Activated CD8-positive, alpha-beta memory T cell treated with anti-CD3 and anti-CD28 coated beads, Interleukin-2, amount 50 U/mL, for 48 hours (primary cell): ENCODE results near the gene TSPAN17.
"Not testable (repeated sequence)": the region's sequence is repeated elsewhere in the genome, so short reads cannot be mapped to it uniquely, and the experiment has no call there.

ENCODE experiments used
- DNase-seq: peaks from one replicate; pipeline ENCODE4 v3.0.0-alpha.2; 2020

Gene TSPAN17

GRCh38 chr5:176647030-176647842, at the start of gene TSPAN17:
Gene TSPAN17, plus strand, starts transcription at chr5:176647484. Its CDS starts 132 bp downstream, at chr5:176647616.
- DNase-seq, result peak; percentile 99

- not testable (repeated sequence) for DNase-seq
Measured at GRCh38 chr5:176599749-176600430, 47.4 kb upstream of the TSPAN17 start.

GRCh38 chr5:176601901-176602482, 45.3 kb upstream of the TSPAN17 start:
- DNase-seq, result no peak

GRCh38 chr5:176603091-176603490, 44.2 kb upstream of the TSPAN17 start:
- DNase-seq, result no peak

GRCh38 chr5:176606032-176606431, 41.3 kb upstream of the TSPAN17 start:
- DNase-seq, result no peak

GRCh38 chr5:176606875-176607274, 40.4 kb upstream of the TSPAN17 start:
- no peak for DNase-seq

- no peak for DNase-seq
Measured at GRCh38 chr5:176608142-176608705, 39.1 kb upstream of the TSPAN17 start.

GRCh38 chr5:176608937-176609723, 38.2 kb upstream of the TSPAN17 start:
- no peak for DNase-seq

GRCh38 chr5:176609724-176610434, 37.4 kb upstream of the TSPAN17 start, which contains the start of gene GPRIN1:
Gene GPRIN1, minus strand, starts transcription at chr5:176610156. Its CDS starts 10,322 bp downstream, at chr5:176599834.
- peak; percentile 86 for DNase-seq

- DNase-seq, result no peak
Measured at GRCh38 chr5:176610435-176610773, 36.9 kb upstream of the TSPAN17 start.

- peak; percentile 80 for DNase-seq
Measured at GRCh38 chr5:176611435-176611834, 35.8 kb upstream of the TSPAN17 start.

- no peak for DNase-seq
Measured at GRCh38 chr5:176612008-176612407, 35.3 kb upstream of the TSPAN17 start.

- no peak for DNase-seq
Measured at GRCh38 chr5:176612855-176613254, 34.4 kb upstream of the TSPAN17 start.

GRCh38 chr5:176614805-176615478, 32.3 kb upstream of the TSPAN17 start:
- no peak for DNase-seq

- DNase-seq, result no peak
Measured at GRCh38 chr5:176616511-176616910, 30.8 kb upstream of the TSPAN17 start.

- no peak for DNase-seq
Measured at GRCh38 chr5:176618783-176619182, 28.5 kb upstream of the TSPAN17 start.

GRCh38 chr5:176619203-176619568, 28.1 kb upstream of the TSPAN17 start:
- DNase-seq, result peak; percentile 91

- DNase-seq, result no peak
Measured at GRCh38 chr5:176619569-176620332, 27.5 kb upstream of the TSPAN17 start.

GRCh38 chr5:176620333-176620981, 26.8 kb upstream of the TSPAN17 start:
- DNase-seq, result no peak

- DNase-seq, result no peak
Measured at GRCh38 chr5:176621661-176622079, 25.6 kb upstream of the TSPAN17 start.
